Tibial nerve (tissue), 3 donors: Measurements from ENCODE around the gene FMO5.

Experiments used
- POLR2A ChIP-seq, 2 donors: fragments of 450-650 bp; IDR thresholded peaks; one replicate each; pipeline ENCODE4 v1.6.1; 2017; ENCODE audit warnings: antibody characterized with exemption in 2 of 2, mild to moderate bottlenecking in 2 of 2, moderate library complexity in 2 of 2
- TF ChIP-seq, protein P1 (sequence below), 5 experiments: fragments of 200-600 bp in 3 of 5; fragments of 450-650 bp in 2 of 5; sonication (generic) in 3 of 5; IDR thresholded peaks; one replicate each; pipeline ENCODE4 v1.5.1; 2016 to 2019; ENCODE audit warnings: antibody characterized with exemption in 5 of 5, mild to moderate bottlenecking in 3 of 5, moderate library complexity in 2 of 5

- TF ChIP-seq, protein P1, sequence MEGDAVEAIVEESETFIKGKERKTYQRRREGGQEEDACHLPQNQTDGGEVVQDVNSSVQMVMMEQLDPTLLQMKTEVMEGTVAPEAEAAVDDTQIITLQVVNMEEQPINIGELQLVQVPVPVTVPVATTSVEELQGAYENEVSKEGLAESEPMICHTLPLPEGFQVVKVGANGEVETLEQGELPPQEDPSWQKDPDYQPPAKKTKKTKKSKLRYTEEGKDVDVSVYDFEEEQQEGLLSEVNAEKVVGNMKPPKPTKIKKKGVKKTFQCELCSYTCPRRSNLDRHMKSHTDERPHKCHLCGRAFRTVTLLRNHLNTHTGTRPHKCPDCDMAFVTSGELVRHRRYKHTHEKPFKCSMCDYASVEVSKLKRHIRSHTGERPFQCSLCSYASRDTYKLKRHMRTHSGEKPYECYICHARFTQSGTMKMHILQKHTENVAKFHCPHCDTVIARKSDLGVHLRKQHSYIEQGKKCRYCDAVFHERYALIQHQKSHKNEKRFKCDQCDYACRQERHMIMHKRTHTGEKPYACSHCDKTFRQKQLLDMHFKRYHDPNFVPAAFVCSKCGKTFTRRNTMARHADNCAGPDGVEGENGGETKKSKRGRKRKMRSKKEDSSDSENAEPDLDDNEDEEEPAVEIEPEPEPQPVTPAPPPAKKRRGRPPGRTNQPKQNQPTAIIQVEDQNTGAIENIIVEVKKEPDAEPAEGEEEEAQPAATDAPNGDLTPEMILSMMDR (IDR thresholded peaks at IDR 0.05) = no peak
- TF ChIP-seq POLR2A (IDR thresholded peaks at IDR 0.05) = no peak
These were observed 8.0 kb downstream of the FMO5 start for GRCh38 chr1:147217141-147217540.
